NCI-H748 treated with DMSO at 0.1 percent for 48 hours (cell line): ENCODE results near the gene PLOD2.

Experiments used
- DNase-seq: peaks from one replicate; lab custom pipeline; 2025; lab: John Stamatoyannopoulos, UW

The PLOD2 gene

DNA sequence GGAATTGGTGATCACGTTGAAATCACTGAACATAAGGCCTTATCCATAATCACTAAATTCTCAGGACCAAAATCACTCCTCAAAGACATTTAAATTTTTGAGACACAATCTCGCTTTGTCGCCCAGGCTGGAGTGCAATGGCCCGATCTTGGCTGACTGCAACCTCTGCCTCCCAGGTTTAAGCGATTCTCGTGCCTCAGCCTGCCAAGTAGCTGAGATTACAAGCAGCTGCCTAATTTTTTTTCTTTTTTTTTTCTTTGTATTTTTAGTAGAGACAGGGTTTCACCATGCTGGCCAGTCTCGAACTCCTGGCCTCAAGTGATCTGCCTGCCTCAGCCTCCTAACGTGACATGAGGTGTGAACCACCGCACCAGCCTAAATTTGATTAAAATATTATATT, 61.7 kb downstream of the PLOD2 start:
- DNase-seq: no peak

DNA sequence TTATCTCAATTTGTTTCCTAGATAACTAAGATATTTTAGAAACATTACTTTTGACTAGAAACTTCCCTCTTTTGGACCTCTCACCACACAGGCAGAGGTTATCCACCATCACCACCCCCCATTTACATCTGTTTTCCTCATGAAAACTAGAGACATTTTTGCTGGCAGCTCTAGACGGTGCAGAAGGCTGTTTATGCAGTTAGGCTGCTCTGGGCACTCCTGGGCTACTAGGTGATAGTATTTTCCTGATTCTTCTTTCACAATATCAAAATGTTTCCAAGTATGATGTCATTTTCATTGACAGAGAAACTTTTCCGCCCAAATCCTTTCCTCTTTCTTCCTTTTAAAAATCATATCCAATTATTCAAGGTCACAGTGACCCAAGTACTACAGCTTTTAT, 67.1 kb downstream of the PLOD2 start:
- no peak for DNase-seq

DNA sequence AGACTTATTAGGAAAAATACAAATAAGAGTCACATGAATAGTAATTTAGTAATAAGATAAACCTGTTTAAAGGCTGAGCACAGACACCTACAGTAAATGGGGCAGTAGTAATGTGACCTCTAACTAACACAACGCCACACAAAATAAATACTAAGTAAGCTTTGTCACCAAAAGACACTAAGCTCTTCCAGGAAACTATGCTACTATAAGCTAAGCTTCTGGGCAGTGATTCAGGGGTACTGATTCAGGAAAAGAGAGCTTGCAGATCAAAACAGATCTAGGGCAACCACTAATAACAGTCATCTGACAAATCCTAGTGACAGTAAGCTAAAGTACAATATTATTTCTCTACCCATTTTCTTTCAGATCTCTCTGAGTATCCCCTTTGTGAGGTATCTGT, 68.8 kb downstream of the PLOD2 start:
- DNase-seq: no peak

DNA sequence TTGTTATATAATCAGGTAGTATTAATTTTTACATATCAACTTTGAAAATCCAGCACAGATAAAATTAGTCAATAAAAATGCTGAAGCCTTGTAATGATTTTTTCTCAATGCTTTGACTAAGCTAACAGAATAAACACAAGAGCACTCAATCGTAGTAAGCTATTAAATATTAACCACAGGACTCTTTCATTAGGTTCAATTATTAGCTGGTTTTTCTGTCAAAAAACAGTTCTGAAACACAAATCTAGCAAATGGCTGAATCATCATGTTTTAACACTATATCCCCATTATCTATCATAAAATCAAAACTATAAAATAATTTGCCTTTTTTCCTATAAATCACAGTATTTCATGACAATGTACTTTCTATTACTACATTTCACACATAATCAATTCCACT, 69.6 kb downstream of the PLOD2 start:
- no peak for DNase-seq

DNA sequence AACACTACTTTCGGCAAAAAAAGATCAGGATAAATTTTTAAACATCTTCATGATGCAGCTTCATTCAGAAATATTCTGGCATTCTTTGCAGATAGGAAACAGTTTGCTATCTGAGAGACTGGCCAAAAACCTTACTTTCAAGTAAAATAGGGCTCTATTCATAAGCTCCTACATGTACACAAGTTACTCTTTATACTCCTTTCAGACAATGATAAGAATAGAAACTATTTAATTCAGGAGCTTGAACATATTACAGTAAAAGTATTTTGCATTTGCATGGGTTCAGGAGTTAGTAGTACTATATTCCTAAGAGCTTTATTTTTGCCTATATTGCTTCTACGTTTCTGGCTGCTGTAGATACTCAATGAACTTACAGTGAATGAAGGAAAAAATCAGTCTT, 70.5 kb downstream of the PLOD2 start:
- no peak for DNase-seq

DNA sequence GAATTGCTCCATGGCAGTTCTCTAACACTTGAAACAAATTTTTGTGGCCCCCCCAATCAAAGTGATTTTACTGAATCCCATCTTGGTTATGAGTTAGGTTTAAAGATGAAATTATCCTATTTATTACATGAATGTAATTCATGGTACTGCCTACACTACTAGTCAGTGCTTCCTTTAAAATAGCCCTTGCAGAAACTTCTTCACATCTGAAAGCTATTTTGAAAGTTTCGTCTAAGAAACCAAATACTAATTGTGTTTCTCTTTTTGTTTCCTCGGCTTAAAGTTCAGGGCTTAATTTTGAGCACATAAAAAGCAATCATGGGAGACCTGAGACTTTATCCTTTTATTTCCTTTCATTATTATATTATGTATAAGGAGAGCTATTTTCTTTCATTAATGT, 72.1 kb downstream of the PLOD2 start:
- DNase-seq: no peak

DNA sequence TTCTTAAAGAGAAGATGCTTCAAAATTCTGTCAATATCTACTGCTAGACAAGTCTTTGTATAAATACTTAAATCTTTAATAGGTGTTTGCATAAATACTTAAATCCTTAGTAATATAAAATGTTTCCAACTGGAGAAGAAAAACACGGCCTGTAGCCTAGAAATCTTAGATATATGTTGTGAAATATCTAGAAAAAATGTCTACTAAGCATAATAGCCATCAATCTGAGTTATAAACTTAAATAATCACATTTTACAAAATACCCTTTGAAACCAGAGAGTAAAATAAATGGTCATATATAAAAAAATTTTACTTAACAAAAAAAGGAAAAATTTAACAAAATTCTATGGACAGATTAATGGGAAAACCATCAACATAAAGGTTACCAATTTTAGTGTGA, 73.9 kb downstream of the PLOD2 start:
- no peak for DNase-seq

DNA sequence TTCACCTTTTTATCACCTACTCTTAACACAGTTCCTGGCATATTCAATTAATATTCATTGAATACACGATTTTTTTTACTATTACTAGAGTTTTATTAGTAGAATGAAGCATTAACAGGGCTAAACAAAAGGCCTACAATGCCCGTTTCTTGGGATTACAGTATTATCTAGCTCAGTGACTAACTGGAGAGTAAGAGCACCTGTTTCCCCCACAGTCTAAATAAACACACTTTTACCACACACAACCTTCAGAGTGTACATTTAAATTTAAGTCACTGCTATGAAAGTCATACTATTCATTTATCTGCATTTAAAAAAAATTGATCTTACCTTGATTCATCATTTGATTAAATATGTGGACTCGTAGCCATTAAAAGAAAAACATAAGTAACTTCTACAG, 74.8 kb downstream of the PLOD2 start:
- DNase-seq: no peak

DNA sequence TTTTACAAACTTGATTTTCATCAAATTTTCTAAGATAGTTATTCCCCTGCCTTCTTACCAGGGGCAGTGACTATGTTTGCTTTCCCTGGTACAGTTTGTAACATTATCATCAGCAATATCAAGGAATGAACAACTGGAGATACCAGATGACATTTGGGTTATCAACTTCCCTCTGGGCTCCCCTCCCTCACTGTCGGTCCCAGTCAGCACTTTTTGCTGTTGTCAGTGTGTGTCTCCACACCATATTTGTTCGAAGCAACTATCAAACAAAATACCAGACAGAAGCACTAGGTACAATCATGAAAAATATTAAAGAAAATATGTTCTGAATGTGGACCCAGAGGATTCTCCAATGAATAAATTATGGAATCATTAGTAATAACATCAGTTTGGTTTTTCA, 75.3 kb downstream of the PLOD2 start:
- no peak for DNase-seq

DNA sequence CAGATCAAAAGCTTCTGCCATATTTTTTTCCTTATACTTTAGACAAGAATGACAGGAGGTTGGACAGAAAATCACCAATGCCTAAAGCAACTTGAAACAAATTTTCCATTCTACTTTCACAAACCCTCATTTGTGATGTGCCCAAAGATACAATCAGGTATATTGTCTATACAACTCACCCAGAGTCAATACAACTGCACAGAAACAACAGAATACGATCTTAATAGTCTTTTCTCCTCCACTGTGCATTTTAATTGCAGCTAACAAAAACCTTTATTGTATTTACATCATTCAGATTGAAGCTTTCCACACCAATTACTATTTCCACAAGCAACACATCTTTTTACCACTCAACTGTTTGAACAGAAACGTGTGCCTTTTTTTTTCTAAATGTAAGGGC, 80.4 kb downstream of the PLOD2 start:
- no peak for DNase-seq

DNA sequence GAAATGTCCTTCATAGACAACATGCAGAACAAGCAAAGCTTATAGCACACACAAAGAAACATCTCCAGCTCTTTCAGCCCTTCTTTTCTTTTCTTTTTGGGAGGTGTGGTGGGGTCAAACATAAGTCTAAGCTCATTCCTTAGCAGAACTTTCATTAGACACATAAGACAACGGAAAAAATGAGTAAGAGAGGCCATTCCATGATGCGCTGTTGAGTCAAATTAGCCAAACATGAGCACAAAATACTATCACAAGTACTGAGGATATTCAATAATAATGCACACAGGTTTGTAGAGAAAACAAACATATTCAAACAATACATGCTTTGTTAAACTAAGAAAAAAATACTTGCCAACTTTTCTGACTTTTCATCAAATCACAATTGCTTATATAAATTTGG, 83.0 kb downstream of the PLOD2 start:
- DNase-seq: no peak

DNA sequence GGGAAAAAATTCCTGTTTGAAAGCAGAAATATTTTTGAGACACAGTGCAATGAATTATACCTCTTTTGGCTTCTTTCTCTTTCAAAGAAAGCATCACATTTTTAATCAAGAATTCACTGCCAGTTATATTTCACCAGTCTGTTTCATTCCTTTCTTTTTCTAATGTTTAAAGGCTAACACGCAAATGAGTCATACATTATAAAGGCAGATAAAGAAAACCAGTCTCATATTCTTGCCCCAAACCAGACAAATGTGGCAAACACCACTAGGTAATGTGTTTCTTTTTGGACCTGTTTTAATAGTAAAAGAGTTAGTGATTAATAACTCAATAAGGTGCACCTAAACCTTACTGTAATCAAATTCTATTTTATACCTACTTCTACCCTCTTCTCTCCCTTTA, 83.8 kb downstream of the PLOD2 start:
- DNase-seq: no peak

DNA sequence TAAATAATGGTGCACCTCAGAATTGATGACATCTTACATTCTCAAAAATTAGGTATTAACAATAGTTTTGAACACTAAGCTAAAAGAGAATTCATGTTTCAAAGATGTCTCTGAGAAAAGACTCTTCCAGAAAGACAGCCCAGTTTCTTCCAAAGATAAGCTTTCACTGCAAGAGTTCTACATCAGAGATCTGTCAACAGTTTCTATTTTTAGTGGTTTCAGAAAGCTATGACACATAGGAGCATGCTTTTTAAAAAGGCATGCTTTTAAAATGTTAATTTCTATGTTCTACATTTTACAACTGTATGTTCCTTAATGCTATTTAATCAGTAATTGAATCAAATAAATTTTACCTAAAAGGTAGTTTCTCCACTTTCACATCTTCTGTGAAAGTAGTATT, 88.2 kb downstream of the PLOD2 start:
- no peak for DNase-seq

DNA sequence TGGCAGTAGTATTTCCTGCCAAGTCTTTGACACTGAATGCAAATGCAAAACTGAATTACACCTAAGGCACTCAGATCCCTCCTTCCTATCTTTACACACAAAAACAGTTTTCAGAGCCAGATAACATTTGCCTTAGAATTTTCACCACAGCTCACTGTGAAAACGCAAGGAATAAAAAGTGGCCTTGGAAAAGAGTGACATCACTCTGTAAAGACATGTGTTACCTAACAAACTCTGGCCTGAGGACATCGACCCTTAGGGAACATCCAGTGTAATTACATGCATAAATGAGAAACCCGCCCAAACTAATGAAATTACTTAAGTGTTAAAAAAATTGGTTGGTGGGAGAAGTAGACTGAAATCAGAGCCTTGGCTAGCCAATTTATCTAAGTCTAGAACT, 88.9 kb downstream of the PLOD2 start:
- no peak for DNase-seq

DNA sequence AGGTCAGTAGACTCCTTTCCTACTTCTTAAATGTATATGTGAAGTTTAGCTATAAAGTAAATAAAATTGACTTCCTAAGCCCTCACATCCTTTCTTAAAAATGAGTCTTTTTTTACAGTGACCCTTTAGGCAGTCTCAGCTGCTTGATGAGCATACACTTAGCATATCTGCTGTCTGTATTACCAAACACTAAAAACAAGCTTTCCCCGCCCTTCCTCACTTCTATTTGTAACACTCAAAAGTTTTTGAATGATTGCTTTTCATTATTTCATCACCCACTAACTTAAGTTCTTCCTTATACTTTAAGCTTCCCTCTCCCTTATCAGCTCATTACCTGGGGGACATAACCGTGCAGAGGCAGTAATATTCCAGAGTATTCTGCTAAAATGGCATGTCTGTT, 89.4 kb downstream of the PLOD2 start:
- DNase-seq: no peak

DNA sequence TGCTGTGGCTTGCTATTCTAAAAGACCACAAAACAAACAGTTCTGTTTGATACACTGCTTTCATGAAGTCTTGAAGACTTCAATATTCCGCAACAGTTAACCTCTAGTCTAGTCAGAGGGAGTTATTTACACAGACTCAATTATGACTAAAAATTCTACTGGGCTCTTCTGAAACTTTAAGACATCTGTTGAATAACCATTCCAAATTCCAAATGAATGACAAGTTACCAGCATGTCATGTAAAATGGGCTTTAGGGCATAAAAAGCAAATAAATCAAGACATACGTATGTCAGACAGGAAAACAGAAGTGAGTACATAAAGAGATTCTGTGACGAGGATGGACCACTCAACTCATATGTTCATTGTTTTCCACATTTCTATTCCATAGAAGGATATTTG, 93.9 kb downstream of the PLOD2 start:
- DNase-seq: no peak

DNA sequence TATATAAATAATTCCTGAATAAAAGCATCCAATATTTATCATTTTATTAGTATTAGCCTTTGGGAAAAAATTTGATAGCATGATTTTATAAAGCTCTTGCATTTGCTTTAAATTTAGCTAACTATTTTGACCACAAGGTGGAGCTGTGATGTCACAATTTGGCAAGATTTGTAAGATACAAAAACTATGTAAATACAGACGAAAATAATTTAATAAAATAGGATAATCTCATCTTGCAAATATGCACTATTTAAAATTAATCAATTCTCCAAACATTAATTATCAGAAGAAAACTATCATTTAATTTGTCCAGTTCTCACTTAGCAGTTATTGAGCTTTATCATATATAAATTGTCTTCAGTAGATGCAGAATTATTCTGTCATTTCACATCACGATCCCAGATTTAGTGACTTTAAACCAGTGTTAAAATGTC, 95.4 kb downstream of the PLOD2 start:
- DNase-seq: peak; percentile 16

DNA sequence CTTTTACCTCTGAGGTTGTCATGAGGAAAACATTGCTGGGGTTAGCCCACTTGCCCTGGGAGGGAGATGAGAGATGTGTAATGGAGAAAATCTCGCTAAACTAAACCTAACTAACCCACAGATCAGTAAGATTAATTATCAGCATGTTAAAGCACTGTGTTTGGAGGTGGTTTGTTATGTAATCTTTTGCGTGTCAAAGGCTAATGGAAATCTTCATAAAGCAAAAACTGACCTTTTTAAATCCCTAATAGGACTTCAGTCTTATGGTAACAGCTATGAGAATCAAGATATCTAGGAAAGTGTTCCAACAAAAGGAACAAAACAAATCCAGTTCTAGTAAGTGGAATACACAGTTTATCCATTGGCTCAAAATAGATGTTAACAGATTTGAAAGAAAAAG, 102.7 kb downstream of the PLOD2 start:
- DNase-seq: no peak

DNA sequence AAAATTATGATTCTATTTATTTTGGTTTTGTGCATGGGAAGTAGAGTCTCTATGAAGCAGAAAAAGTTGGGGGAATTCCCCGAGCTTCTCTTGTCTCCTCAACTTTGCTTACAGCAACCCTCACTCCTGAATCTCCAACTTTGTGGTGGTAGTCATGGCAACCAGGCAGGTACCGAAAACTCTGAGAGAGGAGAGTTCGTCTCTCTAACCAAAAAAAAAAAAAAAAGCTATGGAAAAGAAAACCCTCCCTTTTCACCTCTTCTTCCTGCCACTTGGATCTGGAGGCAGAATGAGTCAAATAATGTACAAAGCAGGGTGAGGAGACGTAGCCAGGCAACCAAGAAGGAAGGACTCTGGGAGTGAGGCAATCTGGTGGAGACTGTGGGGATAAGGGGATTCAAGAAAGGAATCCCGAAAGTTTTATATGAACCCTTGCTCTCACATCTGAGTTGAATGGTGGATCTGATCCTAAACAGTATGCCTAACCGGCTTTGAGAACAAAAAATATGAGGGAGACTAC, 108.1 kb downstream of the PLOD2 start:
- DNase-seq: no peak

DNA sequence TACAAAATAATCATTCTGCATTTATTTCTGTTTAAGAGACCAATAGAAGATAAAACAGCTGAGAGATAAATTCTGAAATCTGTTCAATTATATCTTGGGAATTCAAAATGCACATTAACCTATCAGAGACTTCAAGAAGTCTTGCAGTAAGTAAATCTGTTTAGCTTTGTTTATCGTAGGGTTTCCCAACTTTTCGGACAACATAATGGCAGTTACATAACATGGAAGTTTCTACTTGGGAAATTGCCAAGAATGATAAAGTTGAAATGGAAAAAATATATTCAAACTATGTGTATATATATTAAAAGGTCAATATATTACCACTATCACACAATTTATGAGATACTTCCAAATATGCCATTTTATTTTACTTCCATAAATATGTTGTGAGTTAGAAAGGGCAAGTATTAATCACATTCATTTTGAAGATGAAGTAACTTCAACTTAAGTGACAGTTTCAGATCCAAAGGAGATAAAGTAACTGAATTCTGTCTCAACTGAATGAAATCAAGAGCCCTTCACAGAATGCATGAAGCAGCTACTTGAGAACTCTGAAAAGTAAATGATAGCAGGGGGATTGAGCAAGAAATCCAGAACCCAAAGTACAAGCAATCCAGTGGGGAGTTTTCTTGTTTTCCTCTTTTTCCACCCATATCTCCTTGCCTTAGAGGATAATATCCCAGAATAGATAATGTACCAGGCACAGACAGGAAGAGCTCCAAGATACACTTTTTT, 108.8 kb downstream of the PLOD2 start:
- DNase-seq: no peak

DNA sequence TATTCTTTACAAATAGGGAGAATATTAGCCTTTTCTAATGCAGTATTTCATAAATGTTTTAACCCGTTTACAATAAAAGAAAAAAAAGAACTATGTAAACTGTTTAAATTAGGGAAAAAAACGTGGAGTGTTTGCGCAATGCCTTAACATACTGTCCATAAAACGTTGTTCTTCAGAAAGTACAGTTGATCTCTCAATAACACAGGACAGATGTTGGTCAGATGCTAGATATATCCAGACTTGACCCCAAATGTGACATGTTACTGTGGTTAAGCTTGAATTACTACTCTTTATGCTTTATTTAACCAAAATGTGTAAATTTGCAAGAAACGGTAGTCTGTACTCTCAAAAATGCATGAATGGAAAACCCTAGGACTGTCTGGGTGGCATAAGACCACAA, 110.3 kb downstream of the PLOD2 start:
- DNase-seq: no peak

DNA sequence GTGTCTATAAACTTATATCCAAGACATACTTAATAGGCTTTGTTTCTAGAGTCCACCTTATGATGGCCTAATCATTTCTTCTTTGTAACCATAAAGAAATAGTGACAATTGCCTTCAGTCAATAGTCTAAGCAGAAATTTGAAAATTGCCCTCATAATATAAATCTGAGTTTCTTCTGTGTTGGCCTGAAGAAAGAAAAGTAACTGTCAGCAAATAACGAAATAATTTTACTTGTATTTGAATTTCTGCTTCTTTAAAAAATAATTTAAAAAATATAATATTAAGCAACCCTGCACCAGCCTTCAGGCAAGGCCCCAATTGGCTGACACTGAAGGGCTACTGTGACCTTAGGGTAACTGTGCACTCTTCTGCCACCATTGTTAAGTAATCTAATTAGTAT, 113.5 kb downstream of the PLOD2 start:
- DNase-seq: no peak

DNA sequence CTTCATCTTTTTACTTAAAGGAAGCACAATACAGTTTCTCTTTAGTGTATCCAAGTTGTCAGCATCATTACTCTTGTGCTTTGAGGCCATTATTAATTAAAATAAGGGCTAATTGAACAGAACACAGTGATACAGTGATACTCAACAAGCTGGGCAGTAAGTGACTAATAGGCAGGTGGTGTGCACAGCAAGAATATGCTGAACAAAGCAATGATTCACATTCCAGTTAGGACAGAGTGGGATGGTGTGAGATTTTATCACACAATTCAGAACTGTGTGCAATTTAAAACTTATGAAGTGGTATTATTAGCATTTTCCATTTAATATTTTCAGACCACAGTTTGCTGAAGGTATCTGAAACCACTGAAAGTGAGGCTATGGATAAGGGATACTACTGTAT, 116.9 kb downstream of the PLOD2 start:
- no peak for DNase-seq

DNA sequence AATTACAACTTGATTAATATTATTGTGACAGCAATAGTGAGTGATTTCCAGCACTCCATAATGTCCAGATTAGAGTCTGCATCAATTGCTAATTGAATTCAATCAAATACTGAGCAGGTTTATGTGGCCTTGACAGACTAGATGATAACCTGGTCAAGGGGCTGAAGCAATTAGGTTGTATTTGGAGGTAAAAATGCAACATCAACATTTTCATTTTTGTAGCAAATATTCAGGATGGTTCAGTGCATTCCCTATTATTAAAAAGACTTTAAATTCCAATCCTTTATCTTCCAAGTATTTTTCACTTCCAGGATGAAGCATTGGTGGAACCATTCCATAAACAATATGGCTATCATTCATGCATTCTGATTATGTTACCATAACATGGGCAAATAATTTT, 120.4 kb downstream of the PLOD2 start:
- DNase-seq: no peak
